Inflammatory macrophage (primary cell): ENCODE results near the gene CPPED1.

Experiments
- DNase-seq, 2 donors: peaks; one replicate each; pipeline ENCODE4 v3.0.0-alpha.2; 2020 to 2022

The CPPED1 gene

GRCh38 chr16:12766208-12766607 lies 37.5 kb downstream of the CPPED1 start:
- DNase-seq, result peak; percentile 7 to 23

- no peak for DNase-seq
Observed at GRCh38 chr16:12764813-12765488, 38.7 kb downstream of the CPPED1 start.

GRCh38 chr16:12763517-12763916 lies 40.2 kb downstream of the CPPED1 start:
- DNase-seq, result no peak

- DNase-seq, result no peak
Observed at GRCh38 chr16:12760819-12761611, 42.7 kb downstream of the CPPED1 start.

DNA sequence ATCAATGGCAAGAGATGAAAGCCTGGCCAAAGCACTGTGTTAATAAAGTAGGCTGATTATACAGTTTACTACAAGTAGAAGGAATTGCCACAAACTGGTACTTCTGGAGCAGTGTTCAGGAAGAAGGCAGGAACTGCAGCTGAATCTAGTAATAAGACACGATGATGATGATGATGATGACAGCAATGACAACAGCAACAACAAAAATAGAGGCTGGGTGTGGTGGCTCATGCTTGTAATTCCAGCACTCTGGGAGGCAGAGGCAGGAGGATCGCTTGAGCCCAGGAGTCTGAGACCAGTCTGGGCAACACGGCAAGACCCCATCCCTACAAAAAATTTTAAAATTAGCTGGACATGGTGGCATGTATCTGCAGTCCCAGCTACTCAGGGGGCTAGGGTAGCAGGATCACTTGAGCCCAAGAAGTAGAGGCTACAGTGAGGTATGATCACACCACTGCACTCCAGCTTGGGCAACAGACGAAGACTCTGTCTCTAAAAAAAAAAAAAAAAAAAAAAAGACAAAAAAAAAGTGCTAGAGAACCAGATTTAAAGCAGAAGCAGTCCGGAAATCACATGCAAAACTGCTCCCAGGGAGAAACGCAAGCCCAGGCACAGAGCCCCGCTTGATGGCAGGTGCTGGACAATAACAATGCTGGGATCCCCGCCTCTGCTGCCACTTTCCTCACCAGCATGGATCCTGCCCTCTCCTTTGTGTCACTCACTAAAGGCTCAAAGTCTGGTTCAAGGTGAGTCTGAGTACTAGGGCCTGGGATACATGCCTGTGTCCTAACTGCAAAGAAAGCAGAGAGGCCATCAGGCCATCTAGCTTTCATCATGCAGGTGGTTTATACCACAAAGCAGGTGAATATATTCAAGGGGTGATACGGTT lies 44.8 kb downstream of the CPPED1 start:
- peak in 1 of 2 donors; percentile 9 for DNase-seq

DNA sequence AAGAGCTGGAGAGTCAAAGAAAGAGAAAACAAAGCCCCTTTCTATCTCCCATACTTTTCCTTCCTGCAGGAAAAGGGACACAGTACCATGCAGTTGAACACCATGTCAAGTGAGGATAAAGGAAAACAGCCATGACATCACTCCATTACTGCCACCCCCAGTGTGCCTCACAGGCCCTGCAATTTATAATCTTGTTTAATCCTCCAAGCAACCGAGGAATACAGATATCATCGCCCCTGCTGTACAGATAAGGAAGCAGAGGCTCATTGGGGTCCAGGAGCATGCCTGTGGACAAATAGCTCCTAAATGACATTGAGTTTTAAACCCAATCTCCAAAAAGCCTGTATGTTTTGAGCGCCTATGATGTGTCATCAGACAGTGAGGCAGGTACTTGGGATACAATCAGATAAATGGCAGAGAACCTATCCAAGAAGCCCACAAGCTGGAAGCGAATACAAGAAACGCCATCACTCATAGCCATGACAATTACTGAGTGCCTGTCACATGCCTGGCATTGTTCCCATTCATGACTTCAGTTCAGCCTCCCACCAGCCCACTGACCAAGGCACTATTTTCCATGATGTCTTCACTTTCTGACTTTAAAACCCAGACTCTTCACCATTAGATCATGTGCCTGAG lies 45.5 kb downstream of the CPPED1 start:
- peak; percentile 30 to 66 for DNase-seq

GRCh38 chr16:12757546-12757945 lies 46.1 kb downstream of the CPPED1 start:
- DNase-seq, result no peak

DNA sequence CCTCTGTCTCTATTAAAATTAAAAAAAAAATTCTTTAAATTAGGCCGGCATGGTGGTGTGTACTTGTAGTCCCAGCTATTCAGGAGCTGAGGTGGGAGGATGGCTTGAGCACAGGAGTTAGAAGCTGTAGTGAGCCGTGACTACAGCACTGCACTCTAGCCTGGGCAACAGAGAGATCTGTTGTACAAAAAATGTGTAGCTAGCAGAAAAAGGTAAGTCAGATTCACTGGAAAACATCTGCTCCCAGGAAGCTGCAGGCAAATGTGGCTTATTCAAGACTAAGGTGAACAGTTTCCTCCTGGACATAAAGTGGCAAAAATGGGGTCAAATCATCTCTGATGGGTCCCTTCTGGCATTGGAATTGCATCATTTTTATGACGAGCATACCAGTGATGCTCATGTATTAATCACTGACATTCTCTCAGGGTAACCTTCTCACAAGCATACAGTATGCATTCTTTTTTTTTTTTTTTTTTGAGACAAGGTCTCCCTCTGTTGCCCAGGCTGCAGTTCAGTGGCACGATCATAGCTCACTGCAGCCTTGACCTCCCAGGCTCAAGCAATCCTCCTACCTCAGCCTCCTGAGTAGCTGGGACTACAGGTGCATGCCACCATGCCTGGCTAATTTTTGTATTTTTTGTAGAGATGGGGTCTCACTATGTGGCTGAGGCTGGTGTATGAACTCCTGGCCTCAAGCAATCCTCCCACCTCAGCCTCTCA lies 48.7 kb downstream of the CPPED1 start:
- no peak for DNase-seq

- DNase-seq, result no peak
Observed at GRCh38 chr16:12753203-12754023, 50.3 kb downstream of the CPPED1 start.

DNA sequence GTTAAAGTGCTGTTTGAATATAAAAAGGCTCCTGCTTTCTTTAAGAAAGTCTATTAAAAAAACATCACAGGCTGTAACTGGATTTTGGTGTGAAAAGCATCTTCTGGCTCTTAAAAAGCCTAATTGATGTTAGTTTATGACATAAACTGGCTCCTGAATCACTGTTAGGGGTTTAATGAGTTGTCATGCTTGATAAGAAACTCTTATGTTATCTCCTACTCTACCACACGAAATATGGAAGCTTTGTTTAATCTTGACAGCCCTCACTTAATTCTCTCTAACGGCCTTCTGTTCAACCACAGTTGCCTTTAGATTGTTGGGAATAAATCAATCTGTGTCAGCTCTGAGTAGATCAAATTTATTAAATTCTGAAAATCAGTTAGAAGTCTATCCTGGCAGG lies 51.5 kb downstream of the CPPED1 start:
- DNase-seq, result no peak

DNA sequence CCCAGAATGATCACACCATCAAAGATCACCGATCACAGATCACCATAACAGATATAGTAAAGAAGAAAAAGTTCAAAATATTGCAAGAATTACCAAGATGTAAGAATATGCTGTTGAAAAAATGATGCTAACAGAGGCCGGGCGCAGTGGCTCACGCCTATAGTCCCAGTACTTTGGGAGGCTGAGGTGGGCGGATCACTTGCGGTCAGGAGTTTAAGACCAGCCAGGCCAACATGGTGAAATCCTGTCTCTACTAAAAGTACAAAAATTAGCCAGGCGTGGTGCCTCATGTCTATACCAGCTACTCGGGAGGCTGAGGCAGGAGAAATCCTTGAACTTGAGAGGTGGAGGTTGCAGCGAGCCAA lies 53.2 kb downstream of the CPPED1 start:
- DNase-seq, result no peak

GRCh38 chr16:12749076-12749475 lies 54.6 kb downstream of the CPPED1 start:
- no peak for DNase-seq

GRCh38 chr16:12747827-12748226 lies 55.9 kb downstream of the CPPED1 start:
- no peak for DNase-seq

GRCh38 chr16:12747261-12747660 lies 56.4 kb downstream of the CPPED1 start:
- no peak for DNase-seq

GRCh38 chr16:12744860-12745259 lies 58.8 kb downstream of the CPPED1 start:
- DNase-seq, result no peak

DNA sequence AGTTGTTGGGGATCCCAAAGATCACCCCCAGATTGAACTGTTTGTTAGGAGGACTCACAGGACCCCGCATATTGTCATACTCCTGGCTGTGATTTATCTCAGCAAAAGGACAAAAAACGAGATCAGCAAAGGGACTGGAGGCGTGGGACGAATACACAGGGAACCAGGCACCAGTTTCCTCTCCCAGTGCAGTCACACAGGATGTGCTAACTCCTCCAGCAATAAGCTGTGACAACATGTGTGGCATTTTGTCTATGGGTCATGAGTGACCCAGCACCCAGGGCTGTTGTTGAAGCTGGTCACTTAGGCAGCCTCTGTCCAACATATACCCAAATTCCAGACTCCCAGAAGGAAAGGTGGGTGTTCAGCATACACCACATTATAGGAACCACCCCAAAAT lies 60.9 kb downstream of the CPPED1 start:
- peak; percentile 43 to 77 for DNase-seq

DNA sequence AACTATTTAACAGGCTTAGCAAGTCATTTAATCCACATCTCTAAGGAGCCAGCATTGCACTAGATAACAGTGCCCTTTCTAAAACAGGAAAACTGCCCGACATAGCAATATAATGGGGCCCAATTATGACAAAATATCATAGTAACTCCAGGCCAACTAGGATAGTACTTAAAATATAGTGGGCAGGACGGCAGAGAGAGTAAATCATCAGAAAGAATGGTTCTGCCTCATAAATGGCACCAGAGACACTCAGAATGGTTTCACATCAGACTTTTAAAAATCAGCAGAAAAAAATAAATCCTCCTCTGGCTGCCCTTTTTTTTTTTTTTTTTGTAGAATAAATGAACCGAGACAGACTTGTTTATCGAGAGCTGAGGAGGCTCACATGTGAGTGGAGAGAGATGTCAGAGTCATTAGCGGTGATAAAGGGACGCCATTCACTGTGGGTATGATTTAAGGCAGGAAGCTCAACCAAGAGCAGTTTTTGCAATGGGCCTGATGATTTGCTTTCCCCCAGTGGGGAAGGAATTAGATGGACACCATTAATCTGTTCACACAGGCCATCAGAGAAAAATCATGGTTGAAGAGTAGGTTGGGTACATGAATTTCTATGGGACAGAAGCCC lies 62.6 kb downstream of the CPPED1 start:
- DNase-seq, result no peak

GRCh38 chr16:12739738-12740137 lies 63.9 kb downstream of the CPPED1 start:
- no peak for DNase-seq

DNA sequence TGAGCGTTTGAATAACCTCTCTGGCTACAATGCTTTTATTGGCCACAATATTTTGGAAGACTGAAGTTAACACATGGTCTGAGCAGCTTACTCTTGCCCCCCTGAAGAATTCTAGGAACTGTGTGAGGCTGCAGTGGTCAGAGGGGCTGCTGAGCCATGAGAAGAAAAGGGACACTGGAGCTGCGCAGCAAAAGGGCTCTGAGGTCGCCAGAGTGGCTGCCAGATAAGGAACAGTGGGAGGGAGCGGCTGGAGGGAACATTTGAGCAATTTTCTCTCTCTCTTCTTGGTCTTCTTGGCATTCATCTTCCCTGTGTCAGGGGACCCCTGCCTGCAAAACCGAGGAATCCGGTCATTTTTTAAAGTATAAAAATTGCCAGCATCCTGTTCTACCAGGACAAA lies 66.1 kb downstream of the CPPED1 start:
- no peak for DNase-seq

DNA sequence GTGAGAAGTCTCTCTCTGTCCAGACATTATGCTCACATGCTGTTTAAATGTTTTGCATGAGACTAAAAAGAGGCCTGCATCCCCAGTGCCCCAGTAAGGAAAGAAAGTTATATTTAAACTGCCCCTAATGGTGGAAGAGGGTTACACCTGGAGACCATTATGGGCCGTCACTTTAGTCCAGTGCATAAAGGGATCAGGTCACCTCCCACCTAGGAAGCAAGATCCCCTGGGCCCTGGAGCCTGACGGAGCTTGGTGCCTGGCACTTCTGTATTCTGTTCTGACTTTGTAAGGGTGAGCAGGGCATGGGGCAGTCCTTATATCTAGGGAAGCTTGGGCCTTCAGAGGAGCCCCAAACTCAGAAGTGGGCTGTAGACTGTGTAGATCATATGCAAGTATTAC lies 67.9 kb downstream of the CPPED1 start:
- no peak for DNase-seq

- no peak for DNase-seq
Observed at GRCh38 chr16:12732600-12732999, 71.1 kb downstream of the CPPED1 start.
